Measurements from ENCODE around the gene OXNAD1.

Gene OXNAD1

GRCh38 chr3:16284633-16285032 lies 19.6 kb downstream of the OXNAD1 start:
- DNase-seq = no peak

GRCh38 chr3:16286161-16286560 lies 21.1 kb downstream of the OXNAD1 start:
- DNase-seq = no peak

DNA sequence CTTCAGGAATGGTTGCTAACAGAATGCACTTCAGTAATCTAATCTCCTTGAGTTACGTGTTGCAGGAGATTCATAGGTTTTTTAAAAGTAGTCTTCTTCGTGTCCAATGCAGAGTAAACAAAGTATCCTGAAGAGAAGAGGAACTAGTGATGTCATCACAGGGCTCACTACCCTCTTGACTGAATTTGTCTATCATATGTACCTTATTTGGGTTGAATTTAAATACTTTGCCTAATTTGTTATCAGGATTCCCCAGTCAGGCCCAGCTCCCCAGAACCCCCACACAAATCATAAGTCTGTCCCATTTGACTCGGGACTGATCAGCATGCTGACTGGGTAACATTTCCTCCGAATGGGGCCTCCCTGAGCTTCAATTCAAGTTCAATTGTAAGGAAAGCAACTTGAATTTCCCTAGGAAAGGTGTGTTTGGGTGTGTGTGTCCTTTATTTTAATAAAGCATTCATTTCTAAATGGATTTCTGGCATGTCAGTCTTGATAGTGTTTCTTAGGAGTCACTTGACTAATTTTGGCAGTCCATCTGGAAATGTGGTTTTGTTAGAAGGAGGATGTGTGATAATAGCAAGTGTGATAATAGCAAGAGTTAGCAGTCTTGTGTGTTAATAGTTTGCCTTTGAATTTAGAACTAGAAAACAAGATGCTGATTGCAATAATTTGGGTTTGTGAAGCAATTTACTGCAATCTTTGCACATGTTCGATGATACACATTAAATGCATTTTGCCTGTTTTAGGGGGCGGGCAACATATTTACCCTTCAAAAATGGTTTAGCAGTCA lies 21.9 kb downstream of the OXNAD1 start:
- DNase-seq = no peak

DNA sequence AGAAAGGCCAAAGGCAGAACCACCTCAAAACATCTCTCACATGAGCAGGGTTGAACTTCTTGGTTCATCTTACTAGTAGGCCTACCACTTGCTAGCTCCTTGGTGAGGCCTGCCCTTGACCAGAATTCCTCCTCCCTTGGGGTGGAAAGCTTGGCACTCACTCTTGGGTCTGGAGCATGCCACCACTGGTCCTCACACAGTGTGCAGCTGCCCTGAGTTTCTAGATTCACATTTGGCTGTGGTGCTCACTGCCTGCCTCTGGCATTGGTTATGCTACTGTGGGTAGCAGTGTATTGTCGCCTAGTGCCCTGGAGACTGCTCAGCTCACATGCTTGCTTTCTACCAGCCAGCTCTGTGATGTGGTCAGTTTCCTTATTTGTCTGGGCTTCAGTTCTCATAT lies 23.7 kb downstream of the OXNAD1 start:
- no peak for DNase-seq

DNA sequence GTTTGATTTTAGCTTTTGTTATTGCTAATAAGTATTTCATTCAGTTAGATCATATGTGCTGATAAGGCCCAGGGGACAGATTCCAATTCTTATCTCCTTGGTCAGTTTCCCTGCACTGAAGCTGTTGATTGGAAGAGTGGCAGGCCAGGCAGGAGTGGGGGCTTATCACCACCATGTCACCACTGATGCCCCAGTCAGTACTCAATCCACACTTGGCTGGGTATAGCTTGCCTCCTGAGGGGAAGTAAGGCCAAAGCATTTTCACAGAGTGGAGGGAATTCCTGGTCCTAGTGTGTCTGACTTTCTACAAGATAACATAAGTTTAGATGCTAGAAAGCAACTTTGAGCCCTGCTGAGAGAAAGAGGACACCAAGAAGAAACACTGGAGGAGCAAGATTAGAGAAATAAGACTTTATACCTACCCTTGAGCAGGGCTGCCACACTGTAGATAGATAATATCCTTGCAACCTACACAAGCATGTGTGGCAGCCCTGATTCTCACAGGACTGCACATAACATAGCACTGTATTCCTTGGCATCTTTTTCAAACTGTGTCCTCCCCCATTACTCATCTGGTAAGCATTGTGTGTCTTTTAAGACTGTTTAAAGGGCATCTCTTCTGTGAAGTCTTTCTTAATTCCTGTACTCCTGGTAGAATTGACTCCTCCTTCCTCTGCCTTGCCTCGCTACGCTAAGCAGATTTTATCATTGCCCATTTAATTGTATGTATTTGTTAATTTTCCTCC lies 24.3 kb downstream of the OXNAD1 start:
- DNase-seq = no peak

DNA sequence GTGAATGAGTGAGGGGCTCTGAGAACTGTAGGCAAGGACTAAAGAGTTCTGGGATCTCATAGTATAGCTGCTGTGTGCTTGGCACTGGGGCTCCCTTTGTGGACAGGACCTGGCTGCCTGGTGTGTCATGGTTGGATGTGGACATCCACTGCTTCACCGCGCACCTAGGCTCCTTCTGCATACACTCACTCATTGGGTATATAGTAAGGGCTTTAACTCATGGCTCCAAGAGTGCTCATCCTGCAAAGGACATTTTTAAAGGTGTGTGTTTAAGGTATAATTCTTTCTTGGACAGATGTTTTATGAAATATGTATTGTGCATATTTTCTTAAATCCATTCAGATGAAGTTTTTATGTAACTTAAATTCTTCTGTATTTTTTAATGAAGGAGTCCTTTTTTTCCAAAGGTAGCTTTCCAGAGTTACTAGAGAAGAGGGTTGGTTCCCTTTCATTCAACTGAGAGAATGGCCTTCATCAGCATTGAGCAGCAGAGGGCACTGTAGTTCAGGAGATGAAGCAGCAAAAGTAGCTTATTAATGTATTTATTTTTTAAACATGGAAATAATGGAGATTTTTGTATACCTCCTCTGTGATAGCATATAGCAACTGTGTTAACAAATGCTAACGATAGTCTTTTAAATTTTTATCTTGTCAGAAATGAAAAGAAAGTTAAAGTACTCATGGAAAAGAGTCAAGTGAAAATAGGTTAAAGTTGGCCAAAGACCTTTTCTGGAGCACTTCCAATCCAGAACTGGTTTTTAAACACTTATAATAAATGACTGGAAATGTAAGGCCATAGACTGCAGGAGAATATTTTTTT lies 25.2 kb downstream of the OXNAD1 start:
- peak; percentile 32 for DNase-seq

GRCh38 chr3:16290827-16291196 lies 25.8 kb downstream of the OXNAD1 start:
- no peak for DNase-seq

GRCh38 chr3:16294844-16295243 lies 29.8 kb downstream of the OXNAD1 start:
- no peak for DNase-seq

GRCh38 chr3:16295298-16295890 lies 30.4 kb downstream of the OXNAD1 start:
- DNase-seq = no peak

DNA sequence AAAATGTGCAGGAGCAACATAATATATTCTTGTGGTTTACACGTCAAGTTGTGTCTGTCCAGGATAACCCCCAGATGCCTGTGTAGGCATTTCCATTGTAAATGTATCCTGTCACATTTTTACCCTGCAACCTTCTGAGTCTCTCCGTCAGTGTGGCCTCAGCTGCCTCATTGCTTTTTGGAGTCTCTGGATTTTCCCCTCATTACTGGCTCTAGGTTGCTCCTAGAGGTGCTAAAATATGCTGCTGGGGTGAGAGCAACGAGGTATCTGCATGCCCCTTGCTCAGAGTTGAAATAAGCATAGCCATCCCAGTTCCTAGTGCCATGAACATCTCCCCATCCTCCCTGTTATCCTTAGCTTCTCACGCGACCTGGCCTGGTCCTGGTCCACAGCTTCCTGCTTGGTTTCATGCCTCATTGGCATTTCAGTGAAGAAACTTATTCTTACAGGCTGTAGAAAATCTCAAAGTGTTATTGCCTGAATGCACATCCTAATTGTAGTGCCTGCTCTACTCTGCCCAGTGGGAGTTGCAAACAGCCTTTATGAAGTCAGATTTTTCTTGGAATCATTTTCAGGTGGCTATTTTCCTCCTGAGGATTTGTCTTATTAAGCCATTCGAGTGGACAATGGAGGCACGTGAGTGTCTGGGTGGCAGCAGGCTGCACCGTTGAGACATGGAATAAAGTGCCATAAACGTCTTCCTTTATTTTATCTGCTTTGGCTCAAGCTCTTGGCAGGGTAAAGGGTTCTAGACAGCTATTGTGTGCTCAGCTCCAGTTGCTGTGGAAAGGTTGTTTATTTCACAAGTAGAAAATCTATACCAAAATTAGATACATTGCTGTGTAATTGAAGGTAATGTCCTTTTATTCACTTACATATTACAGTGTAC lies 33.2 kb downstream of the OXNAD1 start:
- DNase-seq = no peak

- no peak for DNase-seq
Measured at GRCh38 chr3:16298891-16299290, 33.9 kb downstream of the OXNAD1 start.

- DNase-seq = no peak
Measured at GRCh38 chr3:16299746-16300145, 34.7 kb downstream of the OXNAD1 start.

GRCh38 chr3:16300307-16300706 lies 35.3 kb downstream of the OXNAD1 start:
- no peak for DNase-seq

GRCh38 chr3:16300881-16301359 lies 35.9 kb downstream of the OXNAD1 start:
- no peak for DNase-seq

- DNase-seq = no peak
Measured at GRCh38 chr3:16301507-16301906, 36.5 kb downstream of the OXNAD1 start.

- no peak for DNase-seq
Measured at GRCh38 chr3:16302082-16302631, 37.1 kb downstream of the OXNAD1 start.

DNA sequence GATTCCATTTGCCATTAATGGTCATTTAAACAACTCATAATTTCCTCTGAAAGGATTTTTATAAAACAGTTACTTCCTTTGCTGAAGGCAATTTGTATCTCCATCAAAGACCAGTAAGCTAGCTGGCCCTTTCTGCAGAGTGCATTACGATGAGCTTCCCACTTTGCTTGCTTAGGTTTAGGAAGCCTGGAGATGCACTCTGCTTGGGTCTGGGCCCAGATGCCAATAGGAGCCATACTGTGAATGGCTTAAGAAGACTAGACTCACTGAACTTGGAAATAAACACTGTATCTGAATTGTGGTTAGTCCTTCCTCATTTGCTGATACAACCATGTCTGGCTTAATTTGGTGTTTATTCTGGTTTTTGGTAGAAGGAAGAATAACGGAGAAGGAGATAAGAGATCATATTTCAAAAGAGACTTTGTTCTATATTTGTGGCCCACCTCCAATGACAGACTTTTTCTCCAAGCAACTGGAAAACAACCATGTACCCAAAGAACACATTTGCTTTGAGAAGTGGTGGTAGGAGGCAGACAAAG lies 38.1 kb downstream of the OXNAD1 start:
- no peak for DNase-seq

DNA sequence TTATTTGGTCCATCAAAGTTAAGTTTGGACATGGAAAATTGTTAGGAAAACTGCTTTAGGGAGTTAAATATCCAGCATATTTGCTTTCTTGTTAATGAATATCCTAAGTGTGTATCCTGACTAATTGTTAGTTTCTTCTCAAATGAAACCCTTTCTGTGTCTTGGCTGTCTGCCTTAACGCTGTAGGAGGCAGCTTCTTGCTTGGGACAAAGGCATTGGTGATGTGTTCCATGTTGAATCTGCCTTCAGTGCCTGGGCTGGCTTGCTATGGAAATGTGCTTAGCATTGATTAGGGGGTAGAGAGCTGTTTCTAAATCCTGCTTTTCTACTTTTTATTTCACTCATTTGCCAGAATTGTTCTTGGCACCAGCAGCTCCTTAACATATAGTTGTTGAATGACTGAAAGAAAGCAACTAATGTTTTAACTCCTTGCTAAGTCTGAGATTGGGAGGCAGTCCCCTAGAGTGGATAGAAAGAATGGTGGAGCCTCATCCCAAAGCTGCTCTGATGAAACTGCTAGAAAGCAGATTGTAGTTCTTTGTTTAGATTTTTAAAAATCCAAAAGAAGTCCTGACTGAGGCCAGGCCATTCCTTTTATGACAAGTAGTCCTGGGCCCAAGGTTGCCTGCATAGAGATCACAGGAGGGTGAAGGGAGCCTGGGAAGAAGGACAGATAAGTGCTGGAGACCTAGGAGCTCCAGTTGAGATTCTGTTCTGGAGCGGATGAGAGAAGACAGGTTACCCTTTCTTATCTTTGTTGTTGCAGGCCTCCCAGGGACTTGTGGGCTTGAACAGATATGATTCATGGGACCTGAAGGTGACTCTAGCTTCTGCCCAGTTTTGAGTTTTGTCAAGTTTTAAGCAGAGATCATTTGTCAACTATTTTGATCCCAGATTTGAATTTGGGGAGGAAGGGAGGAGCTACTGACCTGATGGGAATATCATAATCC lies 39.3 kb downstream of the OXNAD1 start:
- no peak for DNase-seq

DNA sequence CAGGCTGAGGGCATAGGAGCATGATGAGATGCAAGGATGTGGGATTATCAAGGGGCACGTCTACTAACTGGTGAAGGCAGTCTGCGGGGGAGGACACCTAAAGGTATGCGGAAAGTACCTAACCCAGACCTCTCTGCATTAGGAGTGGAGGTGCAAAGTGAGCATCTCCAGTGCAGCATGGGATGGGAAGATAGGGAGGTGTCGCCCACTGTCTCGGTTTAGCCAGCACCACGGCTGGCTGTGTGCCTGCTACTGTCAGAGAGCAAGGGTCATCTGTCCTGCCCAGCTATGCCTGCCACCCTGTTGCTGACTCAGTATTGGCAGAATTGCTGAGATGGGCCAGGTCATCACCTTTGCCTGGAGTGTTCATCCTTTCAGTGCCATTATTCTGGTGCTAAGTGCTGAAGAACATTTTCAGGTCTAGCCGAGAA lies 40.1 kb downstream of the OXNAD1 start:
- DNase-seq = no peak

Data from RPMI8226 (cell line).